Measurements from ENCODE around the gene ENTREP1. TPM values are rescaled to one million over a fixed set of nuclear protein-coding genes. Genes with fewer than 3 reads are reported as not detected.

Gene ENTREP1
- total RNA-seq (1 to 10 TPM in 5 of 7 donors, under 1 TPM in 2; 0.74 to 2.6 (median 1.6) TPM), polyA plus RNA-seq (1 to 10 TPM in 1 of 3 donors, under 1 TPM in 2; 0.61 to 1.2 (median 0.99) TPM)
- long read RNA-seq, donor 1: 0 reads
- long read RNA-seq, donor 2, partial matches to known transcripts: 0 of 1 reads
- long read RNA-seq, donor 2, other reads (novel, unspliced or antisense): 0 of 1 reads

GRCh38 chr9:69324549-69325401, at the start of gene ENTREP1:
TSS of gene ENTREP1 (plus strand) at chr9:69325215. CDS start at chr9:69325310, 95 bp downstream.
- H3K27me3 ChIP-seq (replicated peaks in 1 of 7): peaks cover 0 to 61% (median 20%) of the 10 kb centered on the region in 7 donors
- peak within 1 kb of the TSS in 4 of 8 donors; percentile 15 to 66 (median 52) for H3K27ac ChIP-seq
- no peaks in the 10 kb centered on the region for H3K9me3 ChIP-seq
- no peaks in the 10 kb centered on the region for H3K36me3 ChIP-seq
- H3K4me1 ChIP-seq: peaks cover 0 to 18% (median 4%) of the 10 kb centered on the region in 6 donors
- peak within 1 kb of the TSS; percentile 13 to 66 (median 40) for H3K4me3 ChIP-seq
- TF ChIP-seq POLR2AphosphoS5 (IDR thresholded peaks at IDR 0.05) (peak; percentile 21 to 65 (median 58)), CTCF (IDR thresholded peaks at IDR 0.05 in 8 of 11, conservative IDR thresholded peaks at IDR 0.05 in 3 of 11) (peak in 1 of 11 experiments; percentile 8), POLR2A (IDR thresholded peaks at IDR 0.05) (no peak)
- 1 to 8% (median 2%) methylated on average over 18 to 81 of the region's 81 CpGs for WGBS, 5 donors
- intact Hi-C loops (cut with DNase I; ENCODE audit: low total_unique reads): no loop called here
- peak; percentile 84 for DNase-seq

GRCh38 chr9:69276775-69277174, 48.2 kb upstream of the ENTREP1 start:
- Histone ChIP-seq H3K36me3 (no peaks in the 10 kb centered on the region), H3K4me3 (no peak overlapping the region), H3K4me1 (no peaks in the 10 kb centered on the region), H3K27ac (no peak overlapping the region), H3K9me3 (peaks cover 0 to 24% (median 5%) of the 10 kb centered on the region in 8 donors), H3K27me3 (replicated peaks in 1 of 7) (no peaks in the 10 kb centered on the region)
- 71 to 88% (median 83%) methylated on average over 5 of the region's 5 CpGs for WGBS, 5 donors
- intact Hi-C loops (cut with DNase I; ENCODE audit: low total_unique reads): no loop called here
- TF ChIP-seq POLR2A (IDR thresholded peaks at IDR 0.05) (no peak), POLR2AphosphoS5 (IDR thresholded peaks at IDR 0.05) (no peak), CTCF (IDR thresholded peaks at IDR 0.05 in 8 of 11, conservative IDR thresholded peaks at IDR 0.05 in 3 of 11) (no peak)
- DNase-seq: no peak

GRCh38 chr9:69279084-69279731, 45.8 kb upstream of the ENTREP1 start:
- H3K4me1 ChIP-seq: no peaks in the 10 kb centered on the region
- no peak overlapping the region for H3K4me3 ChIP-seq
- no peak overlapping the region for H3K27ac ChIP-seq
- H3K9me3 ChIP-seq: peaks cover 0 to 19% (median 5%) of the 10 kb centered on the region in 8 donors
- no peaks in the 10 kb centered on the region for H3K27me3 ChIP-seq (replicated peaks in 1 of 7)
- H3K36me3 ChIP-seq: no peaks in the 10 kb centered on the region
- TF ChIP-seq POLR2AphosphoS5 (IDR thresholded peaks at IDR 0.05) (no peak), CTCF (IDR thresholded peaks at IDR 0.05 in 8 of 11, conservative IDR thresholded peaks at IDR 0.05 in 3 of 11) (no peak), POLR2A (IDR thresholded peaks at IDR 0.05) (no peak)
- no peak for DNase-seq
- intact Hi-C loops (cut with DNase I; ENCODE audit: low total_unique reads): no loop called here
- 60 to 79% (median 68%) methylated on average over 5 of the region's 5 CpGs for WGBS, 5 donors
